CD14-positive monocyte (primary cell): ENCODE measurements around the gene NDUFA8. TPM values are rescaled to one million over a fixed set of nuclear protein-coding genes. Genes with fewer than 3 reads are reported as not detected.

Experiments used
- DNase-seq, 3 donors: peaks; one replicate each; pipeline ENCODE4 v3.0.0-alpha.2; 2011 to 2022
- H2AFZ ChIP-seq: 2 replicates; pipeline ENCODE4 v1.6.0; 2012; ENCODE audit warnings: mild to moderate bottlenecking, low read depth, low read length, inconsistent platforms; ENCODE audit not compliant: insufficient read depth, poor library complexity, severe bottlenecking
- H3K27ac ChIP-seq, 2 donors: 1 replicate in 1 of 2; 2 replicates in 1 of 2; pipeline ENCODE4 v1.5.1; 2012 to 2013; ENCODE audit warnings: low read length in 2 of 2, control low read depth in 1 of 2, inconsistent platforms in 1 of 2, low read depth in 1 of 2, mild to moderate bottlenecking in 1 of 2
- H3K27me3 ChIP-seq, 2 donors: one replicate each; pipeline versions ENCODE4 v1.6.0 to v1.6.1; 2011 to 2013; ENCODE audit warnings: low read length in 2 of 2; ENCODE audit not compliant: control insufficient read depth in 2 of 2, insufficient read depth in 2 of 2
- H3K36me3 ChIP-seq, 2 donors: replicated peaks in 1 of 2; 1 replicate in 1 of 2; 2 replicates in 1 of 2; pipeline versions ENCODE4 v1.5.1 to v1.6.1; 2012 to 2013; ENCODE audit warnings: low read length in 2 of 2, control low read depth in 1 of 2, inconsistent platforms in 1 of 2, mild to moderate bottlenecking in 1 of 2; ENCODE audit not compliant: insufficient read depth in 2 of 2, control insufficient read depth in 1 of 2
- H3K4me1 ChIP-seq, 2 donors: 1 replicate in 1 of 2; 2 replicates in 1 of 2; pipeline versions ENCODE4 v1.5.1 to v1.6.1; 2012 to 2013; ENCODE audit warnings: low read length in 2 of 2, control low read depth in 1 of 2, inconsistent platforms in 1 of 2, mild to moderate bottlenecking in 1 of 2, moderate library complexity in 1 of 2; ENCODE audit not compliant: insufficient read depth in 2 of 2, control insufficient read depth in 1 of 2
- H3K4me2 ChIP-seq: replicated peaks from 2 replicates; pipeline ENCODE3; 2012; ENCODE audit warnings: low read length, moderate library complexity, mild to moderate bottlenecking; ENCODE audit not compliant: poor library complexity, severe bottlenecking; ENCODE audit errors: extremely low read depth
- H3K4me3 ChIP-seq, 3 experiments: fragments of 200-600 bp in 1 of 3; sonication (generic) in 1 of 3; replicated peaks in 1 of 3; 1 replicate in 2 of 3; 2 replicates in 1 of 3; pipeline ENCODE4 v1.5.1; 2011 to 2013; ENCODE audit warnings: low read length in 3 of 3, mild to moderate bottlenecking in 3 of 3, control low read depth in 2 of 3, low read depth in 2 of 3, inconsistent platforms in 1 of 3, moderate library complexity in 1 of 3
- H3K79me2 ChIP-seq: 2 replicates; pipeline ENCODE4 v1.6.0; 2012; ENCODE audit warnings: mild to moderate bottlenecking, control low read depth, inconsistent platforms, low read length, moderate library complexity; ENCODE audit not compliant: insufficient read depth
- H3K9ac ChIP-seq: 2 replicates; pipeline ENCODE4 v1.6.0; 2017; ENCODE audit warnings: low read length, mild to moderate bottlenecking; ENCODE audit not compliant: insufficient read depth, poor library complexity, severe bottlenecking
- H3K9me3 ChIP-seq, 2 donors: replicated peaks in 1 of 2; 1 replicate in 1 of 2; 2 replicates in 1 of 2; pipeline versions ENCODE4 v1.5.1 to v1.6.1; 2012 to 2013; ENCODE audit warnings: low read length in 2 of 2, control low read depth in 1 of 2; ENCODE audit not compliant: control insufficient read depth in 1 of 2, insufficient read depth in 1 of 2
- H4K20me1 ChIP-seq: 2 replicates; pipeline ENCODE4 v1.6.0; 2012; ENCODE audit warnings: mild to moderate bottlenecking, low read length, control low read depth, moderate library complexity; ENCODE audit not compliant: insufficient read depth
- H3K27ac Mint-ChIP-seq, 7 donors: one replicate each; pipeline ENCODE4 v1.8.0; 2020; ENCODE audit warnings: mild to moderate bottlenecking in 7 of 7, mixed read lengths in 7 of 7, moderate library complexity in 6 of 7, inconsistent platforms in 2 of 7
- H3K27me3 Mint-ChIP-seq, 3 donors: one replicate each; pipeline ENCODE4 v1.8.0; 2021 to 2022; ENCODE audit warnings: low read depth in 3 of 3, mild to moderate bottlenecking in 3 of 3, mixed read lengths in 3 of 3, moderate library complexity in 3 of 3, inconsistent platforms in 1 of 3
- H3K36me3 Mint-ChIP-seq, 2 donors: one replicate each; pipeline ENCODE4 v1.8.0; 2020; ENCODE audit warnings: mixed read lengths in 2 of 2, inconsistent platforms in 1 of 2, mild to moderate bottlenecking in 1 of 2
- H3K4me1 Mint-ChIP-seq: one replicate; pipeline ENCODE4 v1.8.0; 2020; ENCODE audit warnings: mild to moderate bottlenecking, mixed read lengths
- H3K4me3 Mint-ChIP-seq, 2 donors: one replicate each; pipeline ENCODE4 v1.8.0; 2020; ENCODE audit warnings: mild to moderate bottlenecking in 2 of 2, mixed read lengths in 2 of 2, moderate library complexity in 1 of 2
- H3K9me3 Mint-ChIP-seq, 7 donors: one replicate each; pipeline ENCODE4 v1.8.0; 2020 to 2022; ENCODE audit warnings: mixed read lengths in 7 of 7, mild to moderate bottlenecking in 6 of 7, moderate library complexity in 6 of 7, inconsistent platforms in 2 of 7
- WGBS: methylation state at CpG from one replicate; pipeline ENCODE4 v1.1.5; 2013; ENCODE audit warnings: missing lambda C conversion rate; ENCODE audit not compliant: insufficient coverage; 5-methylcytosine and 5-hydroxymethylcytosine counted together
- intact Hi-C, 2 donors: fragments of 100-400 bp; cut with micrococcal nuclease; formaldehyde crosslinking; loops; one replicate each; pipeline versions ENCODE4 v1.15.0 to v1.15.1; 2023
- polyA plus RNA-seq, 3 donors: library from polyadenylated mRNA; depleted of rRNA in 1 of 3; unstranded in 2 of 3; stranded (reverse) in 1 of 3; fragments of 300-500 nt in 2 of 3; fragments of >200 nt in 1 of 3; fragmentation: Illumina TruSeq in 2 of 3; gene quantifications; 1 replicate in 2 of 3; 2 replicates in 1 of 3; pipeline ENCODE4 v1.2.3, GENCODE V29; 2012 to 2021
- TF ChIP-seq, protein P1 (sequence below): fragments of 200-600 bp; IDR thresholded peaks from one replicate; pipeline ENCODE4 v1.8.0; 2022; ENCODE audit warnings: antibody characterized with exemption, mild to moderate bottlenecking

The NDUFA8 gene
- polyA plus RNA-seq, 3 donors, result 19.6 to 71.2 (median 63.5) TPM

DNA sequence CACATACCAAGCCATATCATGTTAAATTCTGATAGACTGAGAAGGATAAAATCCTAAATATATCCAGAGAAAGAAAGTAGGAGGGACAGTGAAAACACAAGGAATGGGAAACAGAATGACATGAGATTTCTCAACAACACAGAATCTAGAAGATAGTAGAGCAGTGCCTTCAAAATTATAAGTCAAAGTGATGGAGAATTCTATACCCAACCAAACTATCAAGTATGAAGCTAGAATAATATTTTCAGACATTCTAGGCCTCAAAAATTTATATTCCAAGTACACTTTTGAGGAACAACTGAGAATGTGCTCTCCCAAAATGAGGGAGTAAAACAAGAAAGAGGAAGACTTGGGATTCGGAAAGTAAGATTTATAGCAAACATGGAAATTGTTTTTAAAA lies 55.6 kb downstream of the NDUFA8 start:
- Mint-ChIP-seq H3K27me3 (peaks cover 3 to 7% (median 7%) of the 10 kb centered on the region in 3 donors), H3K4me1 (peaks cover 6% of the 10 kb centered on the region), H3K36me3 (no peaks in the 10 kb centered on the region), H3K27ac (no peak overlapping the region), H3K9me3 (peaks cover 4 to 12% (median 7%) of the 10 kb centered on the region in 7 donors), H3K4me3 (no peak overlapping the region)
- Histone ChIP-seq H3K27me3 (no peaks in the 10 kb centered on the region), H3K4me1 (no peaks in the 10 kb centered on the region), H2AFZ (no peak overlapping the region), H3K4me2 (no peak overlapping the region), H3K36me3 (no peaks in the 10 kb centered on the region), H3K9me3 (peaks cover 0 to 3% of the 10 kb centered on the region in 2 donors), H3K9ac (no peak overlapping the region), H4K20me1 (no peaks in the 10 kb centered on the region), H3K4me3 (no peak overlapping the region), H3K27ac (no peak overlapping the region), H3K79me2 (no peaks in the 10 kb centered on the region)
- no peak for DNase-seq
- TF ChIP-seq, protein P1, sequence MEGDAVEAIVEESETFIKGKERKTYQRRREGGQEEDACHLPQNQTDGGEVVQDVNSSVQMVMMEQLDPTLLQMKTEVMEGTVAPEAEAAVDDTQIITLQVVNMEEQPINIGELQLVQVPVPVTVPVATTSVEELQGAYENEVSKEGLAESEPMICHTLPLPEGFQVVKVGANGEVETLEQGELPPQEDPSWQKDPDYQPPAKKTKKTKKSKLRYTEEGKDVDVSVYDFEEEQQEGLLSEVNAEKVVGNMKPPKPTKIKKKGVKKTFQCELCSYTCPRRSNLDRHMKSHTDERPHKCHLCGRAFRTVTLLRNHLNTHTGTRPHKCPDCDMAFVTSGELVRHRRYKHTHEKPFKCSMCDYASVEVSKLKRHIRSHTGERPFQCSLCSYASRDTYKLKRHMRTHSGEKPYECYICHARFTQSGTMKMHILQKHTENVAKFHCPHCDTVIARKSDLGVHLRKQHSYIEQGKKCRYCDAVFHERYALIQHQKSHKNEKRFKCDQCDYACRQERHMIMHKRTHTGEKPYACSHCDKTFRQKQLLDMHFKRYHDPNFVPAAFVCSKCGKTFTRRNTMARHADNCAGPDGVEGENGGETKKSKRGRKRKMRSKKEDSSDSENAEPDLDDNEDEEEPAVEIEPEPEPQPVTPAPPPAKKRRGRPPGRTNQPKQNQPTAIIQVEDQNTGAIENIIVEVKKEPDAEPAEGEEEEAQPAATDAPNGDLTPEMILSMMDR, result no peak
- intact Hi-C loops, result no loop called here
- no CpG with 5 or more reads among the region's 1 CpG for WGBS

DNA sequence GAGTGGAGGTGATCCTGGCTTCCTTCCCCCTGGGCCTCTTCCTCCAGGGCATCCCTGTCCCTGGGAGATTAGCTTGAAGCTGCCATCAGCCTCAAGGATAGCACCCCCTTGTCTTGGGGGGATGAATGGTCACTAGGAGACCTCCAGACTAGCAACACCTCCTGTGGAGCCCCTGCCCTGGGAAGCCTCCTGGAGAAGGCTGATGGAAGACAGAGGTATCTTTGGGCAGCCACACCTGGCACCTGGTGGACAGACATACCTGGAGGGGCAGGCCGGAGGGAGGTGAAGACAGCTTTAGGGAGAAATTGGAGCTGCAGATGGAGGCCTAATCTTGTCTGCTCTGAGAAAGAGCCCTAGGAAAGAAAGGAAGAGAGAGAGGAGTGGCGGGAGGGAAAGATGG lies 57.4 kb downstream of the NDUFA8 start:
- H3K36me3 ChIP-seq, result no peaks in the 10 kb centered on the region
- TF ChIP-seq, protein P1, result no peak
- peaks cover 0 to 3% of the 10 kb centered on the region in 2 donors for H3K9me3 ChIP-seq
- intact Hi-C loops, result no loop called here
- no peaks in the 10 kb centered on the region for H4K20me1 ChIP-seq
- Mint-ChIP-seq H3K27me3 (peaks cover 3 to 8% (median 5%) of the 10 kb centered on the region in 3 donors), H3K27ac (no peak overlapping the region), H3K4me3 (no peak overlapping the region), H3K36me3 (no peaks in the 10 kb centered on the region), H3K9me3 (peaks cover 4 to 12% (median 7%) of the 10 kb centered on the region in 7 donors), H3K4me1 (peaks cover 6% of the 10 kb centered on the region)
- DNase-seq, result no peak
- H3K4me2 ChIP-seq, result no peak overlapping the region
- no peaks in the 10 kb centered on the region for H3K79me2 ChIP-seq
- no peak overlapping the region for H3K4me3 ChIP-seq
- no peaks in the 10 kb centered on the region for H3K27me3 ChIP-seq
- no peak overlapping the region for H2AFZ ChIP-seq
- no peaks in the 10 kb centered on the region for H3K4me1 ChIP-seq
- H3K9ac ChIP-seq, result no peak overlapping the region
- 57% methylated on average over 1 of the region's 2 CpGs for WGBS
- no peak overlapping the region for H3K27ac ChIP-seq
